ENCODE measurements around the gene SH3PXD2B.

GRCh38 chr5:172283862-172284610 is 170.3 kb downstream of the SH3PXD2B start:
- TF ChIP-seq POLR2A (IDR thresholded peaks at IDR 0.05; ENCODE audit: low read depth, low read length) (peak; percentile 80; the same call in 1 of the 2 replicates), POLR2AphosphoS5 (IDR thresholded peaks at IDR 0.05; ENCODE audit: low read depth, low read length) (no peak)

Measured in GM12892 (cell line).